PFSK-1 (cell line): ENCODE results near the gene SSR4.

ENCODE experiments used
- FOXP2 ChIP-seq: optimal IDR thresholded peaks from 2 replicates; pipeline ENCODE3; 2011; ENCODE audit warnings: borderline replicate concordance, control low read depth, inconsistent platforms; ENCODE audit not compliant: insufficient read depth; ENCODE audit errors: extremely low read length, extremely low read depth
- POLR2AphosphoS5 ChIP-seq: IDR thresholded peaks from 2 replicates; pipeline ENCODE4 v1.6.1; 2012; ENCODE audit warnings: low read depth, mild to moderate bottlenecking, control low read depth, low read length, moderate library complexity
- SIN3A ChIP-seq: IDR thresholded peaks from 2 replicates; pipeline ENCODE4 v1.6.1; 2012; ENCODE audit warnings: mild to moderate bottlenecking, low read length, moderate library complexity, borderline replicate concordance; ENCODE audit not compliant: insufficient read depth
- TAF1 ChIP-seq: IDR thresholded peaks from 2 replicates; pipeline ENCODE4 v1.6.1; 2012; ENCODE audit warnings: low read length, control low read depth, borderline replicate concordance; ENCODE audit not compliant: insufficient read depth
- TF ChIP-seq, protein P1 (sequence below), 2 experiments: IDR thresholded peaks; 2 replicates each; pipeline versions ENCODE4 v1.6.1 to v1.8.0; 2011 to 2012; ENCODE audit warnings: low read depth in 2 of 2, low read length in 2 of 2, control low read depth in 1 of 2, inconsistent platforms in 1 of 2, mild to moderate bottlenecking in 1 of 2, moderate library complexity in 1 of 2; ENCODE audit not compliant: insufficient read depth in 1 of 2

The SSR4 gene

DNA sequence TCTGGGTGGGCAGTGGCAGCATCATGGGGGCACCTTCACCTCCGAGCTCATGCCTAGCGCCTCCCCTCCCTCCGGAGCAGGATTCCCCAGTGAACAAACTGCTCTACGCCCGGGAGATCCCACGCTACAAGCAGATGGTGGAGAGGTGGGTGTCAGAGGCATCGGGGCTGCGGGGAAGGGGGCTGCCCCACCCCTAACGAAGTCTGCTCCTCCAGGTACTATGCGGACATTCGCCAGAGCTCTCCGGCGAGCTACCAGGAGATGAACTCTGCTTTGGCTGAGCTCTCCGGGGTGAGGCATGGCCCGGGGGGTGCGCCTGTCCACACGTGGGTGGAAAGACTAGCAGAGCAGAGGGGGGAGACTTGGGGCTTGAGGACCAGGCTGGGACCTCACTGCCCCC, 16.3 kb upstream of the SSR4 start:
- TF ChIP-seq TAF1 (no peak), POLR2AphosphoS5 (no peak), FOXP2 (no peak), SIN3A (no peak)
- TF ChIP-seq, protein P1, sequence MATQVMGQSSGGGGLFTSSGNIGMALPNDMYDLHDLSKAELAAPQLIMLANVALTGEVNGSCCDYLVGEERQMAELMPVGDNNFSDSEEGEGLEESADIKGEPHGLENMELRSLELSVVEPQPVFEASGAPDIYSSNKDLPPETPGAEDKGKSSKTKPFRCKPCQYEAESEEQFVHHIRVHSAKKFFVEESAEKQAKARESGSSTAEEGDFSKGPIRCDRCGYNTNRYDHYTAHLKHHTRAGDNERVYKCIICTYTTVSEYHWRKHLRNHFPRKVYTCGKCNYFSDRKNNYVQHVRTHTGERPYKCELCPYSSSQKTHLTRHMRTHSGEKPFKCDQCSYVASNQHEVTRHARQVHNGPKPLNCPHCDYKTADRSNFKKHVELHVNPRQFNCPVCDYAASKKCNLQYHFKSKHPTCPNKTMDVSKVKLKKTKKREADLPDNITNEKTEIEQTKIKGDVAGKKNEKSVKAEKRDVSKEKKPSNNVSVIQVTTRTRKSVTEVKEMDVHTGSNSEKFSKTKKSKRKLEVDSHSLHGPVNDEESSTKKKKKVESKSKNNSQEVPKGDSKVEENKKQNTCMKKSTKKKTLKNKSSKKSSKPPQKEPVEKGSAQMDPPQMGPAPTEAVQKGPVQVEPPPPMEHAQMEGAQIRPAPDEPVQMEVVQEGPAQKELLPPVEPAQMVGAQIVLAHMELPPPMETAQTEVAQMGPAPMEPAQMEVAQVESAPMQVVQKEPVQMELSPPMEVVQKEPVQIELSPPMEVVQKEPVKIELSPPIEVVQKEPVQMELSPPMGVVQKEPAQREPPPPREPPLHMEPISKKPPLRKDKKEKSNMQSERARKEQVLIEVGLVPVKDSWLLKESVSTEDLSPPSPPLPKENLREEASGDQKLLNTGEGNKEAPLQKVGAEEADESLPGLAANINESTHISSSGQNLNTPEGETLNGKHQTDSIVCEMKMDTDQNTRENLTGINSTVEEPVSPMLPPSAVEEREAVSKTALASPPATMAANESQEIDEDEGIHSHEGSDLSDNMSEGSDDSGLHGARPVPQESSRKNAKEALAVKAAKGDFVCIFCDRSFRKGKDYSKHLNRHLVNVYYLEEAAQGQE (IDR thresholded peaks at IDR 0.05; ENCODE audit: insufficient read depth in 1 of 2, low read depth in 2 of 2, low read length in 2 of 2), result no peak

DNA sequence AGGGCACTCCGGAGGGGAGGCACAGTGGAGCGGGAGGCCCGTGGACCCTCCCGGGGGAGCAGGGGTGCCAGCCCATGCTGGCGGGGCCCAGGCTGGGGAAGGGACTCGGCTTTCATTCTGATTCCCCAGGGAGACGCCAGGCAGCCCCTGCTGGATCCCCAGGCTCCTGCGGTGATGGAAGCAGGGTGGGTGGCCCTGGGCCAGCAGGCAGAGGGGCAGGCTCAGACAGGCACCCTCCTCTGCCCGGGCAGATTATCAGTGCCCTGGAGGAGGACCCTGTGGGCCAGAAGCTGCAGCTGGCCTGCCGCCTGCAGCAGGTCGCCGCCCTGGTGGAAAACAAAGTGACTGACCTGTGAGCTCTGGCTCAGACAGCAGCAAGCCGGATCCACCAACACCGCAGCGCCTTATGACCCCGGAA, 15.8 kb upstream of the SSR4 start:
- TF ChIP-seq FOXP2, result no peak
- no peak for TF ChIP-seq POLR2AphosphoS5
- no peak for TF ChIP-seq SIN3A
- no peak for TF ChIP-seq TAF1
- TF ChIP-seq, protein P1 (IDR thresholded peaks at IDR 0.05; ENCODE audit: insufficient read depth in 1 of 2, low read depth in 2 of 2, low read length in 2 of 2), result no peak

GRCh38 chrX:153779891-153780677, 14.4 kb upstream of the SSR4 start:
- TF ChIP-seq FOXP2, result no peak
- no peak for TF ChIP-seq TAF1
- TF ChIP-seq, protein P1 (IDR thresholded peaks at IDR 0.05; ENCODE audit: insufficient read depth in 1 of 2, low read depth in 2 of 2, low read length in 2 of 2), result no peak
- no peak for TF ChIP-seq SIN3A
- no peak for TF ChIP-seq POLR2AphosphoS5

- TF ChIP-seq SIN3A, result no peak
- TF ChIP-seq, protein P1 (IDR thresholded peaks at IDR 0.05; ENCODE audit: insufficient read depth in 1 of 2, low read depth in 2 of 2, low read length in 2 of 2), result no peak
- TF ChIP-seq TAF1, result no peak
- TF ChIP-seq POLR2AphosphoS5, result no peak
- no peak for TF ChIP-seq FOXP2
Measured at GRCh38 chrX:153780678-153781427, 13.6 kb upstream of the SSR4 start, which contains the start of gene SRPK3. Gene SRPK3 (plus strand): TSS chrX:153781041. CDS start chrX:153781087, 46 bp downstream.
